PC-9 (cell line): Measurements from ENCODE around the gene KIF21A. TPM values are rescaled to one million over a fixed set of nuclear protein-coding genes. Genes with fewer than 3 reads are reported as not detected.
A peak's percentile ranks its signal among the peaks of the same experiment; 100 is the strongest.

ENCODE experiments used
- BruUV-seq: library from RNA; stranded (reverse); fragments of 400-500 nt; replicated peaks from 2 replicates; lab custom pipeline; 2021; lab: Mats Ljungman, UMichigan
- CTCF ChIA-PET: fragments of 300-600 bp; sonication (Branson Sonifier 250); formaldehyde crosslinking; loops from one replicate; lab custom pipeline; 2022; ENCODE audit warnings: antibody characterized with exemption; lab: Charles Lee
- POLR2A ChIA-PET: fragments of 300-600 bp; sonication (Branson Sonifier 250); formaldehyde crosslinking; loops from one replicate; lab custom pipeline; 2022; ENCODE audit warnings: antibody characterized with exemption; ENCODE audit not compliant: unreplicated experiment; lab: Charles Lee
- DNase-seq, 2 experiments: peaks; one replicate each; pipeline versions ENCODE4 v3.0.0 to v3.0.0-alpha.2; 2015 to 2022; ENCODE audit warnings: mixed read lengths in 1 of 2
- H2AFZ ChIP-seq: fragments of 200-600 bp; sonication (generic); 2 replicates; pipeline ENCODE4 v1.8.1; 2017; ENCODE audit warnings: antibody characterized with exemption
- H3F3A ChIP-seq: fragments of 200-600 bp; sonication (generic); 2 replicates; pipeline ENCODE4 v1.8.1; 2017; ENCODE audit warnings: antibody characterized with exemption, mild to moderate bottlenecking, low read depth; ENCODE audit not compliant: insufficient read depth
- H3K27ac ChIP-seq: fragments of 200-600 bp; sonication (generic); 2 replicates; pipeline ENCODE4 v1.6.1; 2016; ENCODE audit warnings: mixed run types
- H3K27me3 ChIP-seq: fragments of 200-600 bp; sonication (generic); 2 replicates; pipeline ENCODE4 v1.6.1; 2016; ENCODE audit warnings: low read depth, mixed run types; ENCODE audit not compliant: insufficient read depth
- H3K36me3 ChIP-seq: fragments of 200-600 bp; sonication (generic); 2 replicates; pipeline ENCODE4 v1.6.1; 2016; ENCODE audit warnings: low read depth, mixed run types
- H3K4me1 ChIP-seq: fragments of 200-600 bp; sonication (generic); replicated peaks from 2 replicates; pipeline ENCODE4 v1.6.1; 2016; ENCODE audit warnings: mixed run types; ENCODE audit not compliant: insufficient read depth
- H3K4me2 ChIP-seq: fragments of 200-600 bp; sonication (generic); 2 replicates; pipeline ENCODE4 v1.6.1; 2017; ENCODE audit warnings: mixed run types
- H3K4me3 ChIP-seq: fragments of 200-600 bp; sonication (generic); 2 replicates; pipeline ENCODE4 v1.6.1; 2016; ENCODE audit warnings: mixed run types
- H3K79me2 ChIP-seq: fragments of 200-600 bp; sonication (generic); 2 replicates; pipeline ENCODE4 v1.6.1; 2017; ENCODE audit warnings: low read depth, mixed run types
- H3K9me2 ChIP-seq: fragments of 200-600 bp; sonication (generic); 2 replicates; pipeline ENCODE4 v1.8.1; 2017; ENCODE audit warnings: mild to moderate bottlenecking; ENCODE audit not compliant: insufficient read depth
- H3K9me3 ChIP-seq: fragments of 200-600 bp; sonication (generic); 2 replicates; pipeline ENCODE4 v1.8.1; 2016; ENCODE audit warnings: low read depth; ENCODE audit not compliant: insufficient read depth
- H4K20me1 ChIP-seq: fragments of 200-600 bp; sonication (generic); 2 replicates; pipeline ENCODE4 v1.8.1; 2017; ENCODE audit not compliant: insufficient read depth
- CTCF ChIP-seq: fragments of 200-600 bp; sonication (generic); conservative IDR thresholded peaks from 2 replicates; pipeline ENCODE4 v1.6.1; 2017; ENCODE audit warnings: mixed run types, antibody characterized with exemption, mild to moderate bottlenecking, moderate library complexity
- EZH2 ChIP-seq: fragments of 200-600 bp; sonication (generic); IDR thresholded peaks from 2 replicates; pipeline ENCODE4 v1.8.0; 2017; ENCODE audit warnings: antibody characterized with exemption, low read depth
- intact Hi-C: fragments of 100-400 bp; cut with micrococcal nuclease; formaldehyde crosslinking; loops from one replicate; pipeline ENCODE4 v1.10.0; 2022; ENCODE audit not compliant: unreplicated experiment
- total RNA-seq: library from RNA; stranded (reverse); gene quantifications from 2 replicates; pipeline ENCODE4 v1.2.3, GENCODE V29; 2021

Gene KIF21A
- total RNA-seq, 1 experiment from 2014 or later, result 13.6 TPM

- H3K27me3 ChIP-seq, result no peaks in the 10 kb centered on the region
- no TSS peak for BruUV-seq
- peaks cover 23% of the 10 kb centered on the region for H3K4me1 ChIP-seq
- H3F3A ChIP-seq, result peaks cover 6% of the 10 kb centered on the region; the same call in 1 of the 2 replicates
- DNase-seq, result no peak
- H3K4me3 ChIP-seq, result peak overlapping the region; percentile 99
- H4K20me1 ChIP-seq, result no peaks in the 10 kb centered on the region
- H3K9me3 ChIP-seq, result no peaks in the 10 kb centered on the region
- H3K9me2 ChIP-seq, result no peaks in the 10 kb centered on the region
- ChIA-PET POLR2A (interaction anchor here (0.6 kb wide), 1 partner anchor 91 kb away, joined by 4 read pairs; no protein-coding TSS in a partner anchor), CTCF (no interaction called here)
- intact Hi-C loops, result loop anchor here (5.0 to 10.0 kb wide), 3 partner anchors 65 to 142 kb away; no protein-coding TSS in a partner anchor
- peak overlapping the region; percentile 98 for H3K4me2 ChIP-seq
- no peaks in the 10 kb centered on the region for H3K36me3 ChIP-seq
- peak overlapping the region; percentile 56 for H3K27ac ChIP-seq
- TF ChIP-seq EZH2 (no peak), CTCF (no peak)
- peaks cover 40% of the 10 kb centered on the region for H3K79me2 ChIP-seq
- peak overlapping the region; percentile 98 for H2AFZ ChIP-seq
These were observed 164 bp downstream of the KIF21A start for GRCh38 chr12:39442831-39443080.

GRCh38 chr12:39441963-39442830 lies 723 bp downstream of the KIF21A start:
- BruUV-seq, result TSS peak; percentile 58
- H3K9me2 ChIP-seq, result no peaks in the 10 kb centered on the region
- H3K4me2 ChIP-seq, result peak overlapping the region; percentile 98
- peak overlapping the region; percentile 56 for H3K27ac ChIP-seq
- CTCF ChIA-PET, result no interaction called here
- peak overlapping the region; percentile 98 for H2AFZ ChIP-seq
- TF ChIP-seq EZH2 (no peak), CTCF (no peak)
- H3K27me3 ChIP-seq, result no peaks in the 10 kb centered on the region
- peak overlapping the region; percentile 99 for H3K4me3 ChIP-seq
- DNase-seq, result peak; percentile 40 to 43
- H3K36me3 ChIP-seq, result no peaks in the 10 kb centered on the region
- intact Hi-C loops, result loop anchor here (5.0 to 10.0 kb wide), 3 partner anchors 65 to 143 kb away; no protein-coding TSS in a partner anchor
- POLR2A ChIA-PET, result interaction anchor here (0.6 kb wide), 1 partner anchor 92 kb away, joined by 4 read pairs; no protein-coding TSS in a partner anchor
- peaks cover 23% of the 10 kb centered on the region for H3K4me1 ChIP-seq
- no peaks in the 10 kb centered on the region for H4K20me1 ChIP-seq
- no peaks in the 10 kb centered on the region for H3K9me3 ChIP-seq
- peaks cover 6% of the 10 kb centered on the region; the same call in 1 of the 2 replicates for H3F3A ChIP-seq
- H3K79me2 ChIP-seq, result peaks cover 45% of the 10 kb centered on the region

GRCh38 chr12:39441189-39441962 lies 1.5 kb downstream of the KIF21A start:
- Histone ChIP-seq H3K9me3 (no peaks in the 10 kb centered on the region), H3F3A (peaks cover 6% of the 10 kb centered on the region; the same call in 1 of the 2 replicates), H3K4me1 (peaks cover 23% of the 10 kb centered on the region), H3K4me2 (peak overlapping the region; percentile 98), H3K9me2 (no peaks in the 10 kb centered on the region), H3K36me3 (no peaks in the 10 kb centered on the region), H3K79me2 (peaks cover 49% of the 10 kb centered on the region), H4K20me1 (no peaks in the 10 kb centered on the region), H3K27me3 (no peaks in the 10 kb centered on the region), H3K4me3 (peak overlapping the region; percentile 99), H3K27ac (peak overlapping the region; percentile 56), H2AFZ (peak overlapping the region; percentile 98)
- ChIA-PET CTCF (no interaction called here), POLR2A (no interaction called here)
- intact Hi-C loops, result loop anchor here (5.0 to 10.0 kb wide), 3 partner anchors 64 to 143 kb away; no protein-coding TSS in a partner anchor
- no TSS peak for BruUV-seq
- no peak for DNase-seq
- TF ChIP-seq CTCF (no peak), EZH2 (no peak)
